OCI-LY1 (cell line): Measurements from ENCODE around the gene DDIT4L.

ENCODE experiments used
- H2AFZ ChIP-seq: fragments of 200-600 bp; sonication (generic), shearing (Covaris generic); 2 replicates; pipeline ENCODE4 v1.6.0; 2014; ENCODE audit warnings: antibody characterized with exemption, mild to moderate bottlenecking, low read length
- H3F3A ChIP-seq: fragments of 200-600 bp; sonication (generic), shearing (Covaris generic); 2 replicates; pipeline ENCODE4 v1.6.0; 2014; ENCODE audit warnings: mild to moderate bottlenecking, antibody characterized with exemption, low read length, moderate library complexity; ENCODE audit not compliant: insufficient read depth
- H3K27ac ChIP-seq: fragments of 200-600 bp; sonication (generic); 2 replicates; pipeline ENCODE4 v1.5.1; 2014; ENCODE audit warnings: low read length, mixed run types, mild to moderate bottlenecking, low read depth; ENCODE audit not compliant: poor library complexity, severe bottlenecking
- H3K27me3 ChIP-seq: fragments of 200-600 bp; sonication (generic); 2 replicates; pipeline ENCODE4 v1.6.0; 2014; ENCODE audit warnings: antibody characterized with exemption, mild to moderate bottlenecking, low read length, moderate library complexity; ENCODE audit not compliant: insufficient read depth
- H3K36me3 ChIP-seq: fragments of 200-600 bp; sonication (generic); 2 replicates; pipeline ENCODE4 v1.6.1; 2014; ENCODE audit warnings: mild to moderate bottlenecking, antibody characterized with exemption, low read length, moderate library complexity, mixed read lengths; ENCODE audit not compliant: insufficient read depth
- H3K4me1 ChIP-seq: fragments of 200-600 bp; sonication (generic); 2 replicates; pipeline ENCODE4 v1.5.1; 2014; ENCODE audit warnings: mild to moderate bottlenecking, low read length, moderate library complexity; ENCODE audit not compliant: insufficient read depth, severe bottlenecking
- H3K4me2 ChIP-seq: fragments of 200-600 bp; sonication (generic), shearing (Covaris generic); 2 replicates; pipeline ENCODE4 v1.6.1; 2014; ENCODE audit warnings: low read length
- H3K4me3 ChIP-seq: fragments of 200-600 bp; sonication (generic); 2 replicates; pipeline ENCODE4 v1.5.1; 2014; ENCODE audit warnings: low read length, low read depth, mild to moderate bottlenecking, mixed read lengths; ENCODE audit not compliant: poor library complexity, severe bottlenecking
- H3K79me2 ChIP-seq: fragments of 200-600 bp; shearing (Covaris generic); 2 replicates; pipeline ENCODE4 v1.6.1; 2016; ENCODE audit warnings: mixed run types, low read length, mixed read lengths; ENCODE audit not compliant: insufficient read depth
- H3K9ac ChIP-seq: fragments of 200-600 bp; sonication (generic), shearing (Covaris generic); 2 replicates; pipeline ENCODE4 v1.6.1; 2014; ENCODE audit warnings: mild to moderate bottlenecking, low read length, mixed read lengths
- H3K9me2 ChIP-seq: fragments of 200-600 bp; sonication (generic), shearing (Covaris generic); 2 replicates; pipeline ENCODE4 v1.6.1; 2014; ENCODE audit warnings: low read depth, mild to moderate bottlenecking, low read length, mixed read lengths
- H3K9me3 ChIP-seq: fragments of 200-600 bp; shearing (Covaris generic); 2 replicates; pipeline ENCODE4 v1.6.1; 2014; ENCODE audit warnings: low read length, mixed read lengths
- H4K20me1 ChIP-seq: fragments of 200-600 bp; sonication (generic), shearing (Covaris generic); 2 replicates; pipeline ENCODE4 v1.6.0; 2016; ENCODE audit warnings: mild to moderate bottlenecking, low read length; ENCODE audit not compliant: insufficient read depth
- CTCF ChIP-seq: fragments of 200-600 bp; sonication (generic), shearing (Covaris generic); IDR thresholded peaks from 2 replicates; pipeline ENCODE4 v1.5.1; 2017; ENCODE audit warnings: mild to moderate bottlenecking, antibody characterized with exemption, low read length, moderate library complexity, mixed read lengths
- EZH2 ChIP-seq: fragments of 200-600 bp; sonication (generic), shearing (Covaris generic); IDR thresholded peaks from 2 replicates; pipeline ENCODE4 v1.8.0; 2017; ENCODE audit warnings: borderline replicate concordance, mixed run types, mild to moderate bottlenecking, antibody characterized with exemption, low read length, moderate library complexity, mixed read lengths

The DDIT4L gene, protein sequence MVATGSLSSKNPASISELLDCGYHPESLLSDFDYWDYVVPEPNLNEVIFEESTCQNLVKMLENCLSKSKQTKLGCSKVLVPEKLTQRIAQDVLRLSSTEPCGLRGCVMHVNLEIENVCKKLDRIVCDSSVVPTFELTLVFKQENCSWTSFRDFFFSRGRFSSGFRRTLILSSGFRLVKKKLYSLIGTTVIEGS

GRCh38 chr4:100189820-100190642 lies at the start of gene DDIT4L:
DDIT4L (minus strand) TSS chr4:100190468; CDS start chr4:100189983, 485 bp downstream.
- H3K4me3 ChIP-seq: peak within 1 kb of the TSS; percentile 43
- no peaks in the 10 kb centered on the region for H3K9me2 ChIP-seq
- H3K4me2 ChIP-seq: peak within 1 kb of the TSS; percentile 40
- no peaks in the 10 kb centered on the region for H3F3A ChIP-seq
- TF ChIP-seq EZH2 (no peak), CTCF (no peak)
- H3K79me2 ChIP-seq: no peaks in the 10 kb centered on the region
- H4K20me1 ChIP-seq: no peaks in the 10 kb centered on the region
- no peak within 1 kb of the TSS for H3K27ac ChIP-seq
- no peaks in the 10 kb centered on the region for H3K36me3 ChIP-seq
- H3K27me3 ChIP-seq: no peaks in the 10 kb centered on the region
- H3K9ac ChIP-seq: no peak within 1 kb of the TSS
- no peaks in the 10 kb centered on the region for H3K9me3 ChIP-seq
- no peak within 1 kb of the TSS for H2AFZ ChIP-seq
- no peaks in the 10 kb centered on the region for H3K4me1 ChIP-seq

GRCh38 chr4:100240008-100240407 lies 49.7 kb upstream of the DDIT4L start:
- Histone ChIP-seq H3K27ac (no peak overlapping the region), H3F3A (no peaks in the 10 kb centered on the region), H3K27me3 (no peaks in the 10 kb centered on the region), H3K9ac (no peak overlapping the region), H4K20me1 (no peaks in the 10 kb centered on the region), H2AFZ (no peak overlapping the region), H3K9me3 (no peaks in the 10 kb centered on the region), H3K79me2 (no peaks in the 10 kb centered on the region), H3K36me3 (no peaks in the 10 kb centered on the region), H3K4me2 (no peak overlapping the region), H3K9me2 (no peaks in the 10 kb centered on the region), H3K4me3 (no peak overlapping the region), H3K4me1 (no peaks in the 10 kb centered on the region)
- TF ChIP-seq CTCF (no peak), EZH2 (no peak)

GRCh38 chr4:100224721-100225120 lies 34.5 kb upstream of the DDIT4L start:
- H3K36me3 ChIP-seq: no peaks in the 10 kb centered on the region
- no peaks in the 10 kb centered on the region for H3K9me3 ChIP-seq
- no peak overlapping the region for H3K27ac ChIP-seq
- no peaks in the 10 kb centered on the region for H3K9me2 ChIP-seq
- no peaks in the 10 kb centered on the region for H3K79me2 ChIP-seq
- TF ChIP-seq EZH2 (no peak), CTCF (no peak)
- no peaks in the 10 kb centered on the region for H3K27me3 ChIP-seq
- H3K9ac ChIP-seq: no peak overlapping the region
- H2AFZ ChIP-seq: no peak overlapping the region
- H3K4me1 ChIP-seq: no peaks in the 10 kb centered on the region
- H4K20me1 ChIP-seq: no peaks in the 10 kb centered on the region
- H3K4me2 ChIP-seq: no peak overlapping the region
- no peak overlapping the region for H3K4me3 ChIP-seq
- no peaks in the 10 kb centered on the region for H3F3A ChIP-seq
